ENCODE data around the gene ACTL7B.
"Not testable (repeated sequence)": the region's sequence is repeated elsewhere in the genome, so short reads cannot be mapped to it uniquely, and the experiment has no call there.

The ACTL7B gene

GRCh38 chr9:108855888-108856287 lies at the start of gene ACTL7B:
Gene ACTL7B (minus strand): TSS chr9:108855986. CDS start chr9:108855930, 56 bp downstream.
- no peak for DNase-seq (ENCODE audit: low read depth)

- no peak for DNase-seq (ENCODE audit: low read depth)
Observed at GRCh38 chr9:108905494-108905893, 49.7 kb upstream of the ACTL7B start.

GRCh38 chr9:108904161-108904560 lies 48.4 kb upstream of the ACTL7B start:
- DNase-seq (ENCODE audit: low read depth), result no peak

GRCh38 chr9:108903420-108904103 lies 47.8 kb upstream of the ACTL7B start:
- DNase-seq (ENCODE audit: low read depth), result no peak

GRCh38 chr9:108900176-108900575 lies 44.4 kb upstream of the ACTL7B start:
- no peak for DNase-seq (ENCODE audit: low read depth)

- DNase-seq (ENCODE audit: low read depth), result not testable (repeated sequence)
Observed at GRCh38 chr9:108899023-108899695, 43.4 kb upstream of the ACTL7B start.

- DNase-seq (ENCODE audit: low read depth), result no peak
Observed at GRCh38 chr9:108897324-108898096, 41.7 kb upstream of the ACTL7B start.

GRCh38 chr9:108894225-108894997 lies 38.6 kb upstream of the ACTL7B start:
- DNase-seq (ENCODE audit: low read depth), result no peak

GRCh38 chr9:108889649-108890067 lies 33.9 kb upstream of the ACTL7B start:
- peak; percentile 5 for DNase-seq (ENCODE audit: low read depth)

GRCh38 chr9:108886594-108887271 lies 30.9 kb upstream of the ACTL7B start:
- not testable (repeated sequence) for DNase-seq (ENCODE audit: low read depth)

GRCh38 chr9:108885643-108886348 lies 30.0 kb upstream of the ACTL7B start:
- peak; percentile 9 for DNase-seq (ENCODE audit: low read depth)

GRCh38 chr9:108884701-108885100 lies 28.9 kb upstream of the ACTL7B start:
- DNase-seq (ENCODE audit: low read depth), result no peak

- DNase-seq (ENCODE audit: low read depth), result no peak
Observed at GRCh38 chr9:108883085-108883484, 27.3 kb upstream of the ACTL7B start.

- no peak for DNase-seq (ENCODE audit: low read depth)
Observed at GRCh38 chr9:108882052-108882888, 26.5 kb upstream of the ACTL7B start.

- DNase-seq (ENCODE audit: low read depth), result no peak
Observed at GRCh38 chr9:108880738-108881316, 25.0 kb upstream of the ACTL7B start.

GRCh38 chr9:108877524-108877923 lies 21.7 kb upstream of the ACTL7B start:
- DNase-seq (ENCODE audit: low read depth), result no peak

- DNase-seq (ENCODE audit: low read depth), result no peak
Observed at GRCh38 chr9:108876425-108876824, 20.6 kb upstream of the ACTL7B start.

GRCh38 chr9:108874058-108874788 lies 18.4 kb upstream of the ACTL7B start:
- no peak for DNase-seq (ENCODE audit: low read depth)

Measured in GM04503 (cell line).